Common myeloid progenitor, CD34-positive (primary cell): Measurements from ENCODE around the gene AUTS2.

ENCODE experiments used
- CTCF ChIA-PET: fragments of 350-600 bp; sonication (Branson Sonifier 250); formaldehyde crosslinking; loops from one replicate; lab custom pipeline; 2021; ENCODE audit warnings: antibody characterized with exemption; lab: Charles Lee
- POLR2A ChIA-PET: fragments of 350-600 bp; sonication (Branson Sonifier 250); formaldehyde crosslinking; loops from one replicate; lab custom pipeline; 2021; ENCODE audit warnings: antibody characterized with exemption; lab: Charles Lee
- DNase-seq, 3 donors: peaks; one replicate each; pipeline versions ENCODE4 v3.0.0 to v3.0.0-alpha.2; 2013
- H3K27ac ChIP-seq, 2 experiments: 1 replicate in 1 of 2; 2 replicates in 1 of 2; pipeline ENCODE4 v1.7.0; 2013; ENCODE audit warnings: inconsistent platforms in 2 of 2, low read length in 2 of 2, mild to moderate bottlenecking in 2 of 2, low read depth in 1 of 2, moderate library complexity in 1 of 2; ENCODE audit not compliant: severe bottlenecking in 2 of 2, insufficient read depth in 1 of 2, poor library complexity in 1 of 2
- H3K27me3 ChIP-seq, 5 experiments: replicated peaks in 2 of 5; 1 replicate in 3 of 5; 2 replicates in 2 of 5; pipeline versions ENCODE4 v1.6.1 to v1.7.0; 2013; ENCODE audit warnings: low read length in 4 of 5, mild to moderate bottlenecking in 2 of 5, moderate library complexity in 2 of 5, inconsistent platforms in 1 of 5; ENCODE audit not compliant: insufficient read depth in 5 of 5, control insufficient read depth in 4 of 5
- H3K36me3 ChIP-seq, 4 experiments: 1 replicate in 2 of 4; 2 replicates in 2 of 4; pipeline versions ENCODE4 v1.6.1 to v1.7.0; 2013; ENCODE audit warnings: low read length in 3 of 4, control low read depth in 1 of 4, mild to moderate bottlenecking in 1 of 4; ENCODE audit not compliant: control insufficient read depth in 4 of 4, insufficient read depth in 4 of 4
- H3K4me1 ChIP-seq, 4 experiments: 1 replicate in 3 of 4; 2 replicates in 1 of 4; pipeline versions ENCODE4 v1.6.1 to v1.7.1; 2013; ENCODE audit warnings: low read length in 3 of 4, mild to moderate bottlenecking in 3 of 4, control low read depth in 1 of 4, inconsistent platforms in 1 of 4, moderate library complexity in 1 of 4; ENCODE audit not compliant: control insufficient read depth in 4 of 4, insufficient read depth in 4 of 4; ENCODE audit errors: control extremely low read depth in 1 of 4
- H3K4me3 ChIP-seq, 7 experiments: 1 replicate in 4 of 7; 2 replicates in 3 of 7; pipeline versions ENCODE4 v1.5.1 to v1.7.0; 2013; ENCODE audit warnings: mild to moderate bottlenecking in 7 of 7, low read length in 6 of 7, moderate library complexity in 6 of 7, inconsistent platforms in 2 of 7, low read depth in 2 of 7, control low read depth in 1 of 7; ENCODE audit not compliant: insufficient read depth in 4 of 7, control insufficient read depth in 1 of 7; ENCODE audit errors: extremely low read depth in 1 of 7
- H3K9me3 ChIP-seq, 5 experiments: 1 replicate in 4 of 5; 2 replicates in 1 of 5; pipeline versions ENCODE4 v1.6.1 to v1.7.1; 2013; ENCODE audit warnings: low read length in 4 of 5, mild to moderate bottlenecking in 2 of 5, inconsistent platforms in 1 of 5, low read depth in 1 of 5, moderate library complexity in 1 of 5; ENCODE audit not compliant: control insufficient read depth in 4 of 5, insufficient read depth in 2 of 5; ENCODE audit errors: control extremely low read depth in 1 of 5
- WGBS: methylation state at CpG from one replicate; pipeline ENCODE4 v1.1.5; 2013; ENCODE audit not compliant: insufficient coverage; 5-methylcytosine and 5-hydroxymethylcytosine counted together

Gene AUTS2

GRCh38 chr7:70322856-70323255, 724.6 kb downstream of the AUTS2 start:
- no peaks in the 10 kb centered on the region for H3K27me3 ChIP-seq
- H3K9me3 ChIP-seq = no peaks in the 10 kb centered on the region
- ChIA-PET CTCF (no interaction called here), POLR2A (no interaction called here)
- no peaks in the 10 kb centered on the region for H3K36me3 ChIP-seq
- H3K27ac ChIP-seq = no peak overlapping the region
- DNase-seq = no peak
- WGBS = 100% methylated on average over 1 of the region's 1 CpG
- H3K4me1 ChIP-seq = peaks cover 0 to 21% (median 8%) of the 10 kb centered on the region in 4 experiments
- no peak overlapping the region for H3K4me3 ChIP-seq

GRCh38 chr7:70325509-70326101, 727.3 kb downstream of the AUTS2 start:
- DNase-seq = peak; percentile 24 to 77 (median 65)
- peaks cover 0 to 3% (median 0%) of the 10 kb centered on the region in 5 experiments for H3K9me3 ChIP-seq
- H3K4me3 ChIP-seq = no peak overlapping the region
- H3K4me1 ChIP-seq = peaks cover 0 to 11% (median 8%) of the 10 kb centered on the region in 4 experiments
- H3K36me3 ChIP-seq = peaks cover 0 to 3% (median 0%) of the 10 kb centered on the region in 4 experiments
- POLR2A ChIA-PET = no interaction called here
- no peaks in the 10 kb centered on the region for H3K27me3 ChIP-seq
- CTCF ChIA-PET = no interaction called here
- WGBS = 61% methylated on average over 2 of the region's 2 CpGs
- H3K27ac ChIP-seq = no peak overlapping the region

- 100% methylated on average over 1 of the region's 2 CpGs for WGBS
- Histone ChIP-seq H3K4me3 (no peak overlapping the region), H3K36me3 (peaks cover 0 to 3% (median 0%) of the 10 kb centered on the region in 4 experiments), H3K27me3 (no peaks in the 10 kb centered on the region), H3K9me3 (peaks cover 0 to 3% (median 0%) of the 10 kb centered on the region in 5 experiments), H3K4me1 (peaks cover 0 to 6% (median 1%) of the 10 kb centered on the region in 4 experiments), H3K27ac (no peak overlapping the region)
- ChIA-PET POLR2A (interaction anchor here (0.7 kb wide), 1 partner anchor 150 kb away, joined by 3 read pairs; no protein-coding TSS in a partner anchor), CTCF (no interaction called here)
- no peak for DNase-seq
These were observed 736.0 kb downstream of the AUTS2 start for GRCh38 chr7:70334295-70334694.

- peak in 1 of 3 donors; percentile 7 for DNase-seq
- H3K27ac ChIP-seq = no peak overlapping the region
- H3K4me1 ChIP-seq = peaks cover 0 to 6% (median 1%) of the 10 kb centered on the region in 4 experiments
- ChIA-PET CTCF (no interaction called here), POLR2A (no interaction called here)
- no peaks in the 10 kb centered on the region for H3K27me3 ChIP-seq
- H3K36me3 ChIP-seq = peaks cover 0 to 2% (median 0%) of the 10 kb centered on the region in 4 experiments
- H3K9me3 ChIP-seq = peaks cover 0 to 1% (median 0%) of the 10 kb centered on the region in 5 experiments
- 0% methylated on average over 1 of the region's 2 CpGs for WGBS
- H3K4me3 ChIP-seq = no peak overlapping the region
These were observed 736.6 kb downstream of the AUTS2 start for GRCh38 chr7:70334871-70335270.

GRCh38 chr7:70336536-70336935, 738.3 kb downstream of the AUTS2 start:
- Histone ChIP-seq H3K4me1 (peaks cover 0 to 6% (median 1%) of the 10 kb centered on the region in 4 experiments), H3K4me3 (no peak overlapping the region), H3K36me3 (no peaks in the 10 kb centered on the region), H3K9me3 (no peaks in the 10 kb centered on the region), H3K27ac (no peak overlapping the region), H3K27me3 (no peaks in the 10 kb centered on the region)
- POLR2A ChIA-PET = no interaction called here
- CTCF ChIA-PET = no interaction called here
- 100% methylated on average over 2 of the region's 3 CpGs for WGBS
- no peak for DNase-seq

GRCh38 chr7:70338015-70338414, 739.7 kb downstream of the AUTS2 start:
- 100% methylated on average over 1 of the region's 1 CpG for whole genome bisulfite sequencing
- Histone ChIP-seq H3K27me3 (no peaks in the 10 kb centered on the region), H3K4me3 (no peak overlapping the region), H3K36me3 (no peaks in the 10 kb centered on the region), H3K4me1 (peaks cover 0 to 6% (median 1%) of the 10 kb centered on the region in 4 experiments), H3K9me3 (no peaks in the 10 kb centered on the region), H3K27ac (no peak overlapping the region)
- no peak for DNase-seq
- ChIA-PET CTCF (no interaction called here), POLR2A (no interaction called here)

GRCh38 chr7:70340236-70340635, 742.0 kb downstream of the AUTS2 start:
- whole genome bisulfite sequencing = 71% methylated on average over 1 of the region's 3 CpGs
- CTCF ChIA-PET = no interaction called here
- no peak overlapping the region for H3K27ac ChIP-seq
- H3K4me3 ChIP-seq = no peak overlapping the region
- H3K4me1 ChIP-seq = peaks cover 0 to under 1% (median 0%) of the 10 kb centered on the region in 4 experiments
- H3K9me3 ChIP-seq = no peaks in the 10 kb centered on the region
- DNase-seq = no peak
- POLR2A ChIA-PET = no interaction called here
- H3K27me3 ChIP-seq = no peaks in the 10 kb centered on the region
- no peaks in the 10 kb centered on the region for H3K36me3 ChIP-seq
